ENCODE data around the gene EBP.

DNA sequence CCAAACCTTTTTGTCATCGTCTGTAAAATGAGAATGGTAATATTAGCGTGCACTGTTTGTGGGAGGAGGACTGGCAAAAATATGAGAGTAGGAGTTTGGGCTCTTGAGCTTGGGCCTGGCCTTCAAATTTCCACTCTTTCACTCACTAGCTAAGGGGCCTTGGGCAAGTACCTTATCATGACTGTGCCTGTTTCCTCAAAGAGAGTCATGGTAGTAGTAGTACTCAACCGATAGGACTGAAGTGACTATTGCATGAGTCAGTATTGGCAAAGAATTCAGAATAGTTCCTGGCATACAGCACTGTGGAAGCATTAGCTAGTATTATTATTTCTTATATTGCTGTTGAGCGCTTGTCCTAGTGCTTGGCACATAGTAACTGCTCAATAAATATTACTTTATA lies 36.7 kb downstream of the EBP start:
- TF ChIP-seq, protein P1, sequence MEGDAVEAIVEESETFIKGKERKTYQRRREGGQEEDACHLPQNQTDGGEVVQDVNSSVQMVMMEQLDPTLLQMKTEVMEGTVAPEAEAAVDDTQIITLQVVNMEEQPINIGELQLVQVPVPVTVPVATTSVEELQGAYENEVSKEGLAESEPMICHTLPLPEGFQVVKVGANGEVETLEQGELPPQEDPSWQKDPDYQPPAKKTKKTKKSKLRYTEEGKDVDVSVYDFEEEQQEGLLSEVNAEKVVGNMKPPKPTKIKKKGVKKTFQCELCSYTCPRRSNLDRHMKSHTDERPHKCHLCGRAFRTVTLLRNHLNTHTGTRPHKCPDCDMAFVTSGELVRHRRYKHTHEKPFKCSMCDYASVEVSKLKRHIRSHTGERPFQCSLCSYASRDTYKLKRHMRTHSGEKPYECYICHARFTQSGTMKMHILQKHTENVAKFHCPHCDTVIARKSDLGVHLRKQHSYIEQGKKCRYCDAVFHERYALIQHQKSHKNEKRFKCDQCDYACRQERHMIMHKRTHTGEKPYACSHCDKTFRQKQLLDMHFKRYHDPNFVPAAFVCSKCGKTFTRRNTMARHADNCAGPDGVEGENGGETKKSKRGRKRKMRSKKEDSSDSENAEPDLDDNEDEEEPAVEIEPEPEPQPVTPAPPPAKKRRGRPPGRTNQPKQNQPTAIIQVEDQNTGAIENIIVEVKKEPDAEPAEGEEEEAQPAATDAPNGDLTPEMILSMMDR (IDR thresholded peaks at IDR 0.05), result no peak
- TF ChIP-seq POLR2A (IDR thresholded peaks at IDR 0.05), result no peak
- TF ChIP-seq POLR2AphosphoS5 (IDR thresholded peaks at IDR 0.05), result no peak
- no peak for TF ChIP-seq EP300 (IDR thresholded peaks at IDR 0.05)

All from stomach (tissue), 4 donors.